Measurements from ENCODE around the gene OR13G1.

DNA sequence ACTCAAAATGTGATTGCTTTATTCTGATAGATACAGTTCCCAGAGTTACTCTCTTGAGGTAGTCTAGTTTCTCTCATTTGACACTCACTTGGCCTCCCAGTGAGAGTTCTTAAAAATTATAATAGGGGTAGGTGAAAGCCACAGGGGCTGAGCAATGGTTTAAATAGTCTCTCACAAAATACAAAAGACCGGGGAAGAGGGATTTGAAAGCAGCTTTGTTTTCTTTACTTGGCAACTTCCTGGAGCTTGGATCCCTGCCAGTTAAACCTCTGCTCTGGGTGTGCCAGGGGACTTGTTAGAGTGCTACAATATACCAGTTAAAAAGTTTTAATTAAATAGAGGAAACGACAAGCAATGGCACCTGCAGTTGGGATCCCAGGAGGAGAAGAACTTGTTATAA, 31.7 kb downstream of the OR13G1 start:
- TF ChIP-seq NR2F1 (CRISPR knock-in tag; IDR thresholded peaks at IDR 0.05) (no peak), RAD21 (CRISPR knock-in tag; IDR thresholded peaks at IDR 0.05) (no peak), ZNF747 (CRISPR knock-in tag; IDR thresholded peaks at IDR 0.05; ENCODE audit: borderline replicate concordance) (no peak), JDP2 (CRISPR knock-in tag; IDR thresholded peaks at IDR 0.05; ENCODE audit: borderline replicate concordance) (no peak)
- TF ChIP-seq, protein P1, sequence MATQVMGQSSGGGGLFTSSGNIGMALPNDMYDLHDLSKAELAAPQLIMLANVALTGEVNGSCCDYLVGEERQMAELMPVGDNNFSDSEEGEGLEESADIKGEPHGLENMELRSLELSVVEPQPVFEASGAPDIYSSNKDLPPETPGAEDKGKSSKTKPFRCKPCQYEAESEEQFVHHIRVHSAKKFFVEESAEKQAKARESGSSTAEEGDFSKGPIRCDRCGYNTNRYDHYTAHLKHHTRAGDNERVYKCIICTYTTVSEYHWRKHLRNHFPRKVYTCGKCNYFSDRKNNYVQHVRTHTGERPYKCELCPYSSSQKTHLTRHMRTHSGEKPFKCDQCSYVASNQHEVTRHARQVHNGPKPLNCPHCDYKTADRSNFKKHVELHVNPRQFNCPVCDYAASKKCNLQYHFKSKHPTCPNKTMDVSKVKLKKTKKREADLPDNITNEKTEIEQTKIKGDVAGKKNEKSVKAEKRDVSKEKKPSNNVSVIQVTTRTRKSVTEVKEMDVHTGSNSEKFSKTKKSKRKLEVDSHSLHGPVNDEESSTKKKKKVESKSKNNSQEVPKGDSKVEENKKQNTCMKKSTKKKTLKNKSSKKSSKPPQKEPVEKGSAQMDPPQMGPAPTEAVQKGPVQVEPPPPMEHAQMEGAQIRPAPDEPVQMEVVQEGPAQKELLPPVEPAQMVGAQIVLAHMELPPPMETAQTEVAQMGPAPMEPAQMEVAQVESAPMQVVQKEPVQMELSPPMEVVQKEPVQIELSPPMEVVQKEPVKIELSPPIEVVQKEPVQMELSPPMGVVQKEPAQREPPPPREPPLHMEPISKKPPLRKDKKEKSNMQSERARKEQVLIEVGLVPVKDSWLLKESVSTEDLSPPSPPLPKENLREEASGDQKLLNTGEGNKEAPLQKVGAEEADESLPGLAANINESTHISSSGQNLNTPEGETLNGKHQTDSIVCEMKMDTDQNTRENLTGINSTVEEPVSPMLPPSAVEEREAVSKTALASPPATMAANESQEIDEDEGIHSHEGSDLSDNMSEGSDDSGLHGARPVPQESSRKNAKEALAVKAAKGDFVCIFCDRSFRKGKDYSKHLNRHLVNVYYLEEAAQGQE (IDR thresholded peaks at IDR 0.05; ENCODE audit: borderline replicate concordance in 1 of 2, low read depth in 1 of 2, low read length in 2 of 2): no peak
- TF ChIP-seq, protein P2, sequence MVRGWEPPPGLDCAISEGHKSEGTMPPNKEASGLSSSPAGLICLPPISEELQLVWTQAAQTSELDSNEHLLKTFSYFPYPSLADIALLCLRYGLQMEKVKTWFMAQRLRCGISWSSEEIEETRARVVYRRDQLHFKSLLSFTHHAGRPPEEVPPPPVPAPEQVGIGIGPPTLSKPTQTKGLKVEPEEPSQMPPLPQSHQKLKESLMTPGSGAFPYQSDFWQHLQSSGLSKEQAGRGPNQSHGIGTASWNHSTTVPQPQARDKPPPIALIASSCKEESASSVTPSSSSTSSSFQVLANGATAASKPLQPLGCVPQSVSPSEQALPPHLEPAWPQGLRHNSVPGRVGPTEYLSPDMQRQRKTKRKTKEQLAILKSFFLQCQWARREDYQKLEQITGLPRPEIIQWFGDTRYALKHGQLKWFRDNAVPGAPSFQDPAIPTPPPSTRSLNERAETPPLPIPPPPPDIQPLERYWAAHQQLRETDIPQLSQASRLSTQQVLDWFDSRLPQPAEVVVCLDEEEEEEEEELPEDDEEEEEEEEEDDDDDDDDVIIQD (CRISPR knock-in tag; IDR thresholded peaks at IDR 0.05; ENCODE audit: low read depth): no peak
- TF ChIP-seq, protein P3, sequence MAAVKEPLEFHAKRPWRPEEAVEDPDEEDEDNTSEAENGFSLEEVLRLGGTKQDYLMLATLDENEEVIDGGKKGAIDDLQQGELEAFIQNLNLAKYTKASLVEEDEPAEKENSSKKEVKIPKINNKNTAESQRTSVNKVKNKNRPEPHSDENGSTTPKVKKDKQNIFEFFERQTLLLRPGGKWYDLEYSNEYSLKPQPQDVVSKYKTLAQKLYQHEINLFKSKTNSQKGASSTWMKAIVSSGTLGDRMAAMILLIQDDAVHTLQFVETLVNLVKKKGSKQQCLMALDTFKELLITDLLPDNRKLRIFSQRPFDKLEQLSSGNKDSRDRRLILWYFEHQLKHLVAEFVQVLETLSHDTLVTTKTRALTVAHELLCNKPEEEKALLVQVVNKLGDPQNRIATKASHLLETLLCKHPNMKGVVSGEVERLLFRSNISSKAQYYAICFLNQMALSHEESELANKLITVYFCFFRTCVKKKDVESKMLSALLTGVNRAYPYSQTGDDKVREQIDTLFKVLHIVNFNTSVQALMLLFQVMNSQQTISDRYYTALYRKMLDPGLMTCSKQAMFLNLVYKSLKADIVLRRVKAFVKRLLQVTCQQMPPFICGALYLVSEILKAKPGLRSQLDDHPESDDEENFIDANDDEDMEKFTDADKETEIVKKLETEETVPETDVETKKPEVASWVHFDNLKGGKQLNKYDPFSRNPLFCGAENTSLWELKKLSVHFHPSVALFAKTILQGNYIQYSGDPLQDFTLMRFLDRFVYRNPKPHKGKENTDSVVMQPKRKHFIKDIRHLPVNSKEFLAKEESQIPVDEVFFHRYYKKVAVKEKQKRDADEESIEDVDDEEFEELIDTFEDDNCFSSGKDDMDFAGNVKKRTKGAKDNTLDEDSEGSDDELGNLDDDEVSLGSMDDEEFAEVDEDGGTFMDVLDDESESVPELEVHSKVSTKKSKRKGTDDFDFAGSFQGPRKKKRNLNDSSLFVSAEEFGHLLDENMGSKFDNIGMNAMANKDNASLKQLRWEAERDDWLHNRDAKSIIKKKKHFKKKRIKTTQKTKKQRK (IDR thresholded peaks at IDR 0.05; ENCODE audit: low read length): no peak

Data from HepG2 (cell line).